A549 (cell line): ENCODE measurements around the gene PLLP. TPM values are rescaled to one million over a fixed set of nuclear protein-coding genes. Genes with fewer than 3 reads are reported as not detected.

ENCODE experiments used
- ATAC-seq, 2 experiments: fragments of 200-7000 bp in 1 of 2; fragments of >200 bp in 1 of 2; cut with Nextera tagmentation in 1 of 2; cut with Tn5 transposase in 1 of 2; 3 replicates each; pipeline versions ENCODE4 v1.8.0 to v1.9.1; 2018 to 2020; ENCODE audit warnings: mild to moderate bottlenecking in 1 of 2, moderate library complexity in 1 of 2
- CTCF ChIA-PET: fragments of 300-600 bp; sonication (Branson Sonifier 250); formaldehyde crosslinking; extraction: SDS; loops from one replicate; lab custom pipeline; 2021; ENCODE audit warnings: antibody characterized with exemption, inconsistent platforms; lab: Yijun Ruan, JAX
- POLR2A ChIA-PET: fragments of 350-600 bp; formaldehyde crosslinking; extraction: SDS; loops from one replicate; lab custom pipeline; 2021; ENCODE audit warnings: antibody characterized with exemption, inconsistent platforms; lab: Yijun Ruan, JAX
- DNase-seq, 2 experiments: peaks; one replicate each; pipeline versions ENCODE4 v3.0.0 to v3.0.0-alpha.2; 2011 to 2016; ENCODE audit warnings: low read depth in 1 of 2, low spot score in 1 of 2
- FAIRE-seq: peaks from 2 replicates; lab custom pipeline; 2011; peaks lifted over from hg19 to GRCh38; lab: Jason Lieb, UNC
- H3K27ac ChIP-seq, 2 experiments: fragments of >200 bp; sonication (Bioruptor Twin); formaldehyde crosslinking; 3 replicates each; pipeline ENCODE4 v1.5.1; 2016 to 2017
- H3K4me1 ChIP-seq: fragments of >200 bp; sonication (Bioruptor Twin); formaldehyde crosslinking; 3 replicates; pipeline ENCODE4 v1.6.1; 2016
- H3K4me2 ChIP-seq: fragments of >200 bp; sonication (Bioruptor Twin); formaldehyde crosslinking; 3 replicates; pipeline ENCODE4 v1.6.1; 2016
- H3K4me3 ChIP-seq: fragments of >200 bp; sonication (Bioruptor Twin); formaldehyde crosslinking; 3 replicates; pipeline ENCODE4 v1.5.1; 2016
- H3K9me3 ChIP-seq: fragments of >200 bp; sonication (Bioruptor Twin); formaldehyde crosslinking; 3 replicates; pipeline ENCODE4 v1.6.1; 2016
- BCL3 ChIP-seq: fragments of >200 bp; sonication (Bioruptor Twin); formaldehyde crosslinking; IDR thresholded peaks from 3 replicates; pipeline ENCODE4 v1.6.1; 2016
- BHLHE40 ChIP-seq: IDR thresholded peaks from 2 replicates; pipeline ENCODE4 v1.6.1; 2012; ENCODE audit warnings: low read depth, low read length, inconsistent platforms
- CBX2 ChIP-seq: fragments of 200-600 bp; sonication (generic); IDR thresholded peaks from 2 replicates; pipeline ENCODE4 v1.6.1; 2016; ENCODE audit warnings: low read depth, mild to moderate bottlenecking, borderline replicate concordance
- EHF ChIP-seq: fragments of 250-450 bp; sonication (Bioruptor Pico); IDR thresholded peaks from 2 replicates; pipeline ENCODE4 v1.5.0; 2020; ENCODE audit warnings: mild to moderate bottlenecking
- EHMT2 ChIP-seq: fragments of 200-600 bp; sonication (generic); IDR thresholded peaks from 2 replicates; pipeline ENCODE4 v1.6.1; 2016; ENCODE audit warnings: antibody characterized with exemption, low read depth, mild to moderate bottlenecking, moderate library complexity
- EP300 ChIP-seq, 2 experiments: fragments of >200 bp; sonication (Bioruptor Twin); formaldehyde crosslinking; IDR thresholded peaks; 2 replicates in 1 of 2; 3 replicates in 1 of 2; pipeline ENCODE4 v1.6.1; 2016 to 2017
- FOSL2 ChIP-seq, 2 experiments: fragments of 450-650 bp in 1 of 2; fragments of >200 bp in 1 of 2; sonication (Bioruptor Twin) in 1 of 2; formaldehyde crosslinking; IDR thresholded peaks; 2 replicates each; pipeline versions ENCODE4 v1.5.0 to v1.6.1; 2016 to 2020; ENCODE audit warnings: mild to moderate bottlenecking in 1 of 2, moderate library complexity in 1 of 2
- HEYL ChIP-seq: fragments of 250-450 bp; sonication (Bioruptor Pico); IDR thresholded peaks from 2 replicates; pipeline ENCODE4 v1.8.0; 2021; ENCODE audit warnings: mild to moderate bottlenecking, moderate library complexity
- HOXB13 ChIP-seq: fragments of 250-450 bp; sonication (Bioruptor Pico); IDR thresholded peaks from 2 replicates; pipeline ENCODE4 v1.5.0; 2020; ENCODE audit warnings: low read depth, mild to moderate bottlenecking, moderate library complexity
- KDM1A ChIP-seq: fragments of 200-600 bp; sonication (generic); IDR thresholded peaks from 2 replicates; pipeline ENCODE4 v1.6.1; 2016; ENCODE audit warnings: low read depth, mild to moderate bottlenecking
- KDM5A ChIP-seq: fragments of 200-600 bp; sonication (generic); IDR thresholded peaks from 2 replicates; pipeline ENCODE4 v1.6.1; 2016; ENCODE audit warnings: antibody characterized with exemption, mild to moderate bottlenecking
- MAX ChIP-seq: IDR thresholded peaks from 2 replicates; pipeline ENCODE4 v1.6.1; 2012
- MAZ ChIP-seq: fragments of 150-350 bp; IDR thresholded peaks from 2 replicates; pipeline ENCODE4 v1.6.1; 2014; ENCODE audit warnings: antibody characterized with exemption, low read depth, low read length, borderline replicate concordance
- NFE2L2 ChIP-seq: fragments of 150-350 bp; conservative IDR thresholded peaks from 2 replicates; pipeline ENCODE4 v1.6.1; 2014; ENCODE audit warnings: low read length
- NR3C1 ChIP-seq: fragments of >200 bp; sonication (Bioruptor Twin); formaldehyde crosslinking; IDR thresholded peaks from 3 replicates; pipeline ENCODE4 v1.6.1; 2017
- POLR2AphosphoS2 ChIP-seq: conservative IDR thresholded peaks from 2 replicates; pipeline ENCODE4 v1.6.1; 2012; ENCODE audit warnings: low read length, improper control_type of control experiment, inconsistent platforms
- RFX5 ChIP-seq: fragments of 450-650 bp; IDR thresholded peaks from 2 replicates; pipeline ENCODE4 v1.7.1; 2014; ENCODE audit warnings: antibody characterized with exemption, mild to moderate bottlenecking, moderate library complexity
- TFCP2L1 ChIP-seq: fragments of 250-450 bp; sonication (Bioruptor Pico); IDR thresholded peaks from 2 replicates; pipeline ENCODE4 v1.5.0; 2021; ENCODE audit warnings: mild to moderate bottlenecking
- ZNF302 ChIP-seq: fragments of 250-450 bp; sonication (Bioruptor Pico); IDR thresholded peaks from 2 replicates; pipeline ENCODE4 v1.9.0; 2021; ENCODE audit warnings: inconsistent platforms, mild to moderate bottlenecking, moderate library complexity
- WGBS: methylation state at CpG from one replicate; pipeline ENCODE4 v1.1.6; 2017; ENCODE audit errors: missing lambda C conversion rate; 5-methylcytosine and 5-hydroxymethylcytosine counted together
- polyA plus RNA-seq, 4 experiments: library from polyadenylated mRNA; depleted of rRNA in 3 of 4; stranded (reverse); fragments of >200 nt; fragmentation: RNase III in 1 of 4; extraction: RNeasy Plus Mini Kit Qiagen cat#74134 plus additional on column Dnase treatment in 1 of 4; gene quantifications; 2 replicates in 3 of 4; 3 replicates in 1 of 4; pipeline ENCODE4 v1.2.3, GENCODE V29; 2011 to 2017
- TF ChIP-seq, protein P1 (sequence below): fragments of 250-450 bp; sonication (Bioruptor Pico); IDR thresholded peaks from 2 replicates; pipeline ENCODE4 v1.5.0; 2021; ENCODE audit warnings: mild to moderate bottlenecking, moderate library complexity, borderline replicate concordance
- TF ChIP-seq, protein P2 (sequence below): fragments of 150-350 bp; IDR thresholded peaks from 2 replicates; pipeline ENCODE4 v1.6.1; 2014; ENCODE audit warnings: low read depth, mild to moderate bottlenecking, low read length

The PLLP gene
- polyA plus RNA-seq, 2 of the 4 experiments (the other 2 are of a cell fraction): 1.8 to 3.3 TPM

DNA sequence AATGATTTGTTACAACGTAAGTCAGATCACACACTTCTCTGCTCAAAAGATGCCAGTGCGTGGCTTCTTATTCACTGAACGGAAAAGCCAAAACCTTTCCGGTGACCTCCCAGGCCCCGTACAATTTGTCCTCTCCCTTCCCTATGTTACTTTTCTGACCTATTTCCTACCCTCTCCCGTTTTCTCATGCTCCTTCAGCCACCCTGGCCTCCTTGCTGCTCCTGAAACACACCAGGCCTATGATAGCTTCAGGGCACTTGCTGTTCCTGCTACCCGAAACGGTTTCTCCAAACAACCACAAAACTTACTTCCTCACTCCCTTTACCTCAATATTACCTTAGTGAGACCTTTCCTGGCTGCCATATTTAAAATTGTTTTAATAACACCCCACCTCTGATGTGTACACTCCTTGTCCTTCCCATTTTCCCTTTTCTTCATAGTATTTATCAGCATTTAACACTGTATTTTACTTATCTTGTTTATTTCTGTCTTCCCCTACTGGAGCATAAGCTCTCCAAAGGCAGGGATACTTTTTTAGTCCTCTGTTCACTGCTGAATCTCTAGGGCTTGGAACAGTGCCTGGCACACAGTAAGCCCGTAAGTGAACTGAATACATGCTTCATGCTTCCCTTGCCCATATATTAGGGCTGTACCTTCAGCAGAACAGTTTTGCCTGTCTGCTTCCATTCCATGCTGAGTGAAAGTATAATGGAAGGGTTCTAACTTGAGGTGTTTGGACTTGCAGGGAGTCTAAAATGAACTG lies 50.3 kb downstream of the PLLP start:
- ChIA-PET POLR2A (no interaction called here), CTCF (interaction anchor here (1.3 kb wide), 1 partner anchor 14 kb away, joined by 3 read pairs; no protein-coding TSS in a partner anchor)
- TF ChIP-seq EHMT2 (no peak), BHLHE40 (no peak), CBX2 (no peak), BCL3 (no peak), POLR2AphosphoS2 (no peak), NR3C1 (no peak), EHF (CRISPR knock-in tag) (no peak), NFE2L2 (no peak), TFCP2L1 (no peak), RFX5 (no peak), MAZ (no peak), MAX (no peak), HEYL (CRISPR knock-in tag) (no peak), FOSL2 (IDR thresholded peaks at IDR 0.05) (no peak), FOSL2 (CRISPR knock-in tag; IDR thresholded peaks at IDR 0.05) (no peak), ZNF302 (CRISPR knock-in tag) (no peak)
- TF ChIP-seq, protein P1, sequence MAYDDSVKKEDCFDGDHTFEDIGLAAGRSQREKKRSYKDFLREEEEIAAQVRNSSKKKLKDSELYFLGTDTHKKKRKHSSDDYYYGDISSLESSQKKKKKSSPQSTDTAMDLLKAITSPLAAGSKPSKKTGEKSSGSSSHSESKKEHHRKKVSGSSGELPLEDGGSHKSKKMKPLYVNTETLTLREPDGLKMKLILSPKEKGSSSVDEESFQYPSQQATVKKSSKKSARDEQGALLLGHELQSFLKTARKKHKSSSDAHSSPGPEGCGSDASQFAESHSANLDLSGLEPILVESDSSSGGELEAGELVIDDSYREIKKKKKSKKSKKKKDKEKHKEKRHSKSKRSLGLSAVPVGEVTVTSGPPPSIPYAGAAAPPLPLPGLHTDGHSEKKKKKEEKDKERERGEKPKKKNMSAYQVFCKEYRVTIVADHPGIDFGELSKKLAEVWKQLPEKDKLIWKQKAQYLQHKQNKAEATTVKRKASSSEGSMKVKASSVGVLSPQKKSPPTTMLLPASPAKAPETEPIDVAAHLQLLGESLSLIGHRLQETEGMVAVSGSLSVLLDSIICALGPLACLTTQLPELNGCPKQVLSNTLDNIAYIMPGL (CRISPR knock-in tag): no peak
- TF ChIP-seq, protein P2, sequence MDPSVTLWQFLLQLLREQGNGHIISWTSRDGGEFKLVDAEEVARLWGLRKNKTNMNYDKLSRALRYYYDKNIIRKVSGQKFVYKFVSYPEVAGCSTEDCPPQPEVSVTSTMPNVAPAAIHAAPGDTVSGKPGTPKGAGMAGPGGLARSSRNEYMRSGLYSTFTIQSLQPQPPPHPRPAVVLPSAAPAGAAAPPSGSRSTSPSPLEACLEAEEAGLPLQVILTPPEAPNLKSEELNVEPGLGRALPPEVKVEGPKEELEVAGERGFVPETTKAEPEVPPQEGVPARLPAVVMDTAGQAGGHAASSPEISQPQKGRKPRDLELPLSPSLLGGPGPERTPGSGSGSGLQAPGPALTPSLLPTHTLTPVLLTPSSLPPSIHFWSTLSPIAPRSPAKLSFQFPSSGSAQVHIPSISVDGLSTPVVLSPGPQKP: no peak
- Histone ChIP-seq H3K4me1 (no peaks in the 10 kb centered on the region), H3K27ac (no peak overlapping the region), H3K4me2 (no peak overlapping the region), H3K9me3 (no peaks in the 10 kb centered on the region), H3K4me3 (no peak overlapping the region)
- ATAC-seq (no peak), DNase-seq (no peak), FAIRE-seq (no peak)
- WGBS: 88% methylated on average over 9 of the region's 9 CpGs

GRCh38 chr16:57231821-57232350 lies 52.6 kb downstream of the PLLP start:
- H3K27ac ChIP-seq: no peak overlapping the region
- POLR2A ChIA-PET: no interaction called here
- no peak for TF ChIP-seq KDM1A
- TF ChIP-seq MAX: no peak
- TF ChIP-seq HOXB13 (CRISPR knock-in tag): no peak
- TF ChIP-seq EP300 (IDR thresholded peaks at IDR 0.05): no peak
- no peak for TF ChIP-seq POLR2AphosphoS2
- no peak for TF ChIP-seq KDM5A
- no peak overlapping the region for H3K4me3 ChIP-seq
- no peaks in the 10 kb centered on the region for H3K4me1 ChIP-seq
- FAIRE-seq (no peak), ATAC-seq (no peak), DNase-seq (no peak)
- no peaks in the 10 kb centered on the region for H3K9me3 ChIP-seq
- no peak overlapping the region for H3K4me2 ChIP-seq
- WGBS: 87% methylated on average over 3 of the region's 3 CpGs
- CTCF ChIA-PET: interaction anchor here (0.9 kb wide), 1 partner anchor 9 kb away, joined by 6 read pairs; no protein-coding TSS in a partner anchor
